Adrenal gland (tissue), 12 donors: ENCODE results near the gene SLC25A26. TPM values are rescaled to one million over a fixed set of nuclear protein-coding genes. Genes with fewer than 3 reads are reported as not detected.
"Not testable (repeated sequence)": the region's sequence is repeated elsewhere in the genome, so short reads cannot be mapped to it uniquely, and the experiment has no call there.

Experiments
- DNase-seq, 7 donors: peaks; one replicate each; pipeline ENCODE4 v3.0.0-alpha.2; 2019 to 2020
- H3K27ac ChIP-seq, 5 donors: fragments of 200-600 bp; sonication (generic) in 4 of 5; 1 replicate in 3 of 5; 2 replicates in 2 of 5; pipeline versions ENCODE4 v1.5.1 to v1.8.0; 2016 to 2020; ENCODE audit warnings: mild to moderate bottlenecking in 1 of 5
- H3K27me3 ChIP-seq: fragments of 200-600 bp; 2 replicates; pipeline ENCODE4 v1.8.0; 2021
- H3K36me3 ChIP-seq, 2 donors: fragments of 200-600 bp; replicated peaks in 1 of 2; 1 replicate in 1 of 2; 2 replicates in 1 of 2; pipeline versions ENCODE4 v1.5.1 to v1.8.0; 2018 to 2022
- H3K4me1 ChIP-seq, 2 donors: fragments of 200-600 bp; replicated peaks in 1 of 2; 1 replicate in 1 of 2; 2 replicates in 1 of 2; pipeline versions ENCODE4 v1.5.1 to v1.8.0; 2018 to 2021
- H3K4me3 ChIP-seq, 4 donors: fragments of 200-600 bp; sonication (generic) in 3 of 4; one replicate each; pipeline ENCODE4 v1.5.1; 2016 to 2018
- H3K9me3 ChIP-seq, 3 donors: fragments of 200-600 bp; sonication (generic) in 1 of 3; replicated peaks in 1 of 3; 1 replicate in 2 of 3; 2 replicates in 1 of 3; pipeline versions ENCODE4 v1.5.1 to v1.8.0; 2016 to 2021
- POLR2A ChIP-seq, 2 donors: fragments of 450-650 bp; IDR thresholded peaks; one replicate each; pipeline ENCODE4 v1.6.1; 2017; ENCODE audit warnings: antibody characterized with exemption in 2 of 2, mild to moderate bottlenecking in 2 of 2, moderate library complexity in 1 of 2
- WGBS, 4 donors: extraction: QIAGEN DNeasy Blood & Tissue Kit in 2 of 4; methylation state at CpG; one replicate each; pipeline versions ENCODE4 v1.1.5 to v1.1.7; 2013 to 2017; 5-methylcytosine and 5-hydroxymethylcytosine counted together
- intact Hi-C, 2 donors: fragments of 100-400 bp; cut with DNase I; formaldehyde crosslinking; loops; one replicate each; pipeline versions ENCODE4 v1.14.1 to v1.15.0; 2022 to 2023
- polyA plus RNA-seq, 3 donors: library from polyadenylated mRNA; stranded (reverse); fragments of 200-250 nt in 2 of 3; fragments of 350-450 nt in 1 of 3; fragmentation: Illumina TruSeq in 1 of 3; extraction: RNeasy Lipid Tissue Mini Kit (QIAGEN cat#74804) in 1 of 3; gene quantifications; one replicate each; pipeline ENCODE4 v1.2.3, GENCODE V29; 2013 to 2014
- total RNA-seq, 9 donors: library from RNA; depleted of rRNA in 4 of 9; stranded (reverse); fragments of >200 nt in 4 of 9; fragments of 120-200 nt in 1 of 9; fragmentation: NEBNext Ultra II Directional in 1 of 9; extraction: Animal tissue kit (Norgen Biotek cat#: 25700) in 1 of 9; gene quantifications; one replicate each; pipeline versions ENCODE4 v1.1.0 to v1.2.4, GENCODE V29; 2013 to 2023
- TF ChIP-seq, protein P1 (sequence below), 6 experiments: fragments of 450-650 bp in 4 of 6; fragments of 200-600 bp in 2 of 6; sonication (generic) in 1 of 6; IDR thresholded peaks; 1 replicate in 5 of 6; 2 replicates in 1 of 6; pipeline versions ENCODE4 v1.5.1 to v1.8.0; 2016 to 2021; ENCODE audit warnings: antibody characterized with exemption in 6 of 6, mild to moderate bottlenecking in 2 of 6, moderate library complexity in 1 of 6
- donor health status: healthy with polysubstance abuse.
- donor health status: Bipolar disorder and iron deficiency.
- donor health status: DM: yes; HTN: yes; CAD: no.
- donor health status: DM: no; HTN: no; CAD: no.
- donor health status: DM: no; HTN: no; CAD: no.
- donor health status: DM: yes; HTN: yes; CAD: no.

Gene SLC25A26
- total and polyA plus RNA-seq, 12 donors = 9.5 to 38.2 (median 22.2) TPM

DNA sequence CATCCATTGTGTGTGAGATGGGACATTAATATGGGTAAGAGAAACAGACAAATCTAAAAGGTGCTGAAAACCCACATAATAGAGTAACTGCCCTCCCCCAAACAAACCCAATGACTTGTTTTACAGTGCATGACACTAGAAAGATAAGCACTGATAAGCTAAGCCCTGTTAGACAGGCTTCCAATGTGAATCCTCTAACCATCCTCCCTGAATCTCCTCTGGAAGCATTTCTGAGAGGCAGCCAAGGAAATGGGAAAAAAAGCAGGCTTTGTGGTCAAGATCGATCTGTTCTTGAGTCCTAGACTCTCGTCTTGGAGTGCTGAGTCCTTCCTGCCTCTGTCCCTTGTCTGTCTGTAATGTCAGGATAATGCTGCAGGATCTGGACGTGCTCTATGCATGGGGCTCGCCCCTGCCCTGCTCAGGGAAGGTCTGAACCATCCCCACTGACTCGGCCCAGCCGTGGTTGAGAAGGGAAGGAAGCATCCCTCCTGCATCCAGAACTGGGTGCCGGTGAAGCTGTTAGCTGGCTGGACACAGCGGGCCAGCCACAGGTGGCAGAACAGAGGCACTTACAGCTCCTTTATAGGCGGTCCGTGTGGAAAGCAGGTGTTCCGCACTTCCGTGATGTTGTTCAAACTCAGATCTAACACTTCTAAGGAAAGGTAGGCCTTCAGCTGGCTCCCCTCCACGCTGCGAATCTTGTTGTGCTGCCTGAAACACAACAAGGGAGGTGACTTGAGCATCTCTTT, 195.9 kb downstream of the SLC25A26 start:
- WGBS, 4 donors = 79 to 85% (median 83%) methylated on average over 11 to 14 of the region's 14 CpGs
- no peaks in the 10 kb centered on the region for H3K4me1 ChIP-seq
- no peaks in the 10 kb centered on the region for H3K9me3 ChIP-seq
- TF ChIP-seq, protein P1, sequence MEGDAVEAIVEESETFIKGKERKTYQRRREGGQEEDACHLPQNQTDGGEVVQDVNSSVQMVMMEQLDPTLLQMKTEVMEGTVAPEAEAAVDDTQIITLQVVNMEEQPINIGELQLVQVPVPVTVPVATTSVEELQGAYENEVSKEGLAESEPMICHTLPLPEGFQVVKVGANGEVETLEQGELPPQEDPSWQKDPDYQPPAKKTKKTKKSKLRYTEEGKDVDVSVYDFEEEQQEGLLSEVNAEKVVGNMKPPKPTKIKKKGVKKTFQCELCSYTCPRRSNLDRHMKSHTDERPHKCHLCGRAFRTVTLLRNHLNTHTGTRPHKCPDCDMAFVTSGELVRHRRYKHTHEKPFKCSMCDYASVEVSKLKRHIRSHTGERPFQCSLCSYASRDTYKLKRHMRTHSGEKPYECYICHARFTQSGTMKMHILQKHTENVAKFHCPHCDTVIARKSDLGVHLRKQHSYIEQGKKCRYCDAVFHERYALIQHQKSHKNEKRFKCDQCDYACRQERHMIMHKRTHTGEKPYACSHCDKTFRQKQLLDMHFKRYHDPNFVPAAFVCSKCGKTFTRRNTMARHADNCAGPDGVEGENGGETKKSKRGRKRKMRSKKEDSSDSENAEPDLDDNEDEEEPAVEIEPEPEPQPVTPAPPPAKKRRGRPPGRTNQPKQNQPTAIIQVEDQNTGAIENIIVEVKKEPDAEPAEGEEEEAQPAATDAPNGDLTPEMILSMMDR (IDR thresholded peaks at IDR 0.05) = no peak
- TF ChIP-seq POLR2A (IDR thresholded peaks at IDR 0.05) = no peak
- no peak overlapping the region for H3K4me3 ChIP-seq
- no peaks in the 10 kb centered on the region for H3K27me3 ChIP-seq
- no peak for DNase-seq
- no peaks in the 10 kb centered on the region for H3K36me3 ChIP-seq
- H3K27ac ChIP-seq = no peak overlapping the region
- intact Hi-C loops = loop anchor here in 1 of 2 donors (10.0 kb wide), 1 partner anchor 398 kb away; no protein-coding TSS in a partner anchor

DNA sequence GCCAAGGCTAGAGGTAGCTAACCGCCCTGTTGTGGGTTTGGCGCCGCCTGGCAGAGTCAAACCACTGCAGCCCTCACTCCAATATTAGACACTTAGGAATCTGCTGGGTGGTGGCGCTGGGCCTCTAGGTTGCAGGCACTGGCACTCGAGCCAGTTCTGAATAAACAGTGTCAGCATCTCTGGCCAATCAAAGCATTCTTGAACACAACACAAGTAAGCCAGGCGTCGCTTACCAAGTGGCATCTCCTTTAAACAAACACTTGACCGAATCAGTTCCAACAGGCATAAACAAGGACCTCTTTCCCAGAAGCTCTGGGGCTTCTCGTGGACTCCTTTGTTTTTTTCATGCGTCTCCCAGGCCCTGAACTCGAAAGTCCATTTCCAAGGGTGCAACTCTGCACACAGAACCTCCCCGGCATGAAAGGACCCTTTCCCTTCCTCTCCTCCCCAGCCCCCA, 197.7 kb downstream of the SLC25A26 start:
- Histone ChIP-seq H3K27me3 (no peaks in the 10 kb centered on the region), H3K4me1 (no peaks in the 10 kb centered on the region), H3K27ac (no peak overlapping the region), H3K4me3 (no peak overlapping the region), H3K36me3 (no peaks in the 10 kb centered on the region), H3K9me3 (no peaks in the 10 kb centered on the region)
- TF ChIP-seq POLR2A (IDR thresholded peaks at IDR 0.05) = no peak
- TF ChIP-seq, protein P1 (IDR thresholded peaks at IDR 0.05) = no peak
- intact Hi-C loops = loop anchor here in 1 of 2 donors (10.0 kb wide), 1 partner anchor 396 kb away; no protein-coding TSS in a partner anchor
- DNase-seq = no peak
- 84 to 90% (median 88%) methylated on average over 12 of the region's 12 CpGs for WGBS, 4 donors

DNA sequence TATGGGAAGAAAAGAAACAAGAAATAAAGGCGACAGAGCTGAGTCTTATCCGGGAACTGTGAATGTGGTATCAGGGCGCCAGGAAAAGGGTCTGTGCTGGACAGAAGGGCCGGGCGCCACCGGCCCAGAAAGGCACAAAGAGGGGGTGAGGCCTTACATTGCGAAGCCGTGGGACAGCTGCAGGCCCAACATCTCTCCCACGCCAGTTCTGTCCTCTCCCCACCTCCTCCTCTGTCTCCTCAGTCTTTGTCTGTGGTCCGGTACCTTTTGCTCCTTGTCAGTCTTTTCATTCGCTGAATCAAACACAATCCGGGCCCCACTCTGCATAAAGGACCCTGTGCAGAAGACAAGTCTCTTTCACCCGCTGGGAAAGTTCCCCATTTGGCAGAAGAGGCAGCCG, 198.2 kb downstream of the SLC25A26 start:
- no peaks in the 10 kb centered on the region for H3K36me3 ChIP-seq
- DNase-seq = no peak
- WGBS, 4 donors = 91 to 94% (median 93%) methylated on average over 14 of the region's 14 CpGs
- no peaks in the 10 kb centered on the region for H3K27me3 ChIP-seq
- no peak for TF ChIP-seq POLR2A (IDR thresholded peaks at IDR 0.05)
- TF ChIP-seq, protein P1 (IDR thresholded peaks at IDR 0.05) = no peak
- H3K9me3 ChIP-seq = no peaks in the 10 kb centered on the region
- intact Hi-C loops = loop anchor here in 1 of 2 donors (10.0 kb wide), 1 partner anchor 396 kb away; no protein-coding TSS in a partner anchor
- H3K4me3 ChIP-seq = no peak overlapping the region
- no peak overlapping the region for H3K27ac ChIP-seq
- no peaks in the 10 kb centered on the region for H3K4me1 ChIP-seq

DNA sequence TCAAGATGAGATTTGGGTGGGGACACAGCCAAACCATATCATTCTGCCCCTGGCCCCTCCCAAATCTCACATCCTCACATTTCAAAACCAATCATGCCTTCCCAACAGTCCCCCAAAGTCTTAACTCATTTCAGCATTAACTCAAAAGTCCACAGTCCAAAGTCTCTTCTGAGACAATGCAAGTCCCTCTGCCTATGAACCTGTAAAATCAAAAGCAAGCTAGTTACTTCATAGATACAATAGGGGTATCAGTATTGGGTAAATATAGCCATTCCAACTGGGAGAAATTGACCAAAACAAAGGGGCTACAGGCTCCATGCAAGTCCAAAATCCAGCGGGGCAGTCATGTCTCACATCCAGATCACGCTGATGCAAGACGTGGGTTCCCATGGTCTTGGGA, 200.3 kb downstream of the SLC25A26 start:
- WGBS, 4 donors = 77 to 95% (median 94%) methylated on average over 3 of the region's 3 CpGs

DNA sequence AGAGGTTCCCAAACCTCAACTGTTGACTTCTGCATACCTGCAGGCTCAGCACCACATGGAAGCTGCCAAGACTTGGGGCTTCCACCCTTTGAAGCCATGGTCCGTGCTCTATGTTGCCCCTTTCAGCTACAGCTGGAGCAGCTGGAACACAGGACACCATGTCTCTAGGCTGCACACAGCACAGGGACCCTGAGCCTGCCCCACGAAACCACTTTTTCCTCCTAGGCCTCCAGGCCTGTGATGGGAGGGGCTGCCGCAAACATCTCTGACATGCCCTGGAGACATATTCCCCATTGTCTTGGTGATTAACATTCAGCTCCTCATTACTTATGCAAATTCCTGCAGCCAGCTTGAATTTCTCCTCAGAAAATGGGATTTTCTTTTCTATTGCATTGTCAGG, 201.1 kb downstream of the SLC25A26 start:
- H3K27me3 ChIP-seq, DNase-seq, H3K4me3 ChIP-seq, H3K27ac ChIP-seq, H3K9me3 ChIP-seq, intact Hi-C loops, H3K4me1 ChIP-seq, H3K36me3 ChIP-seq: not testable (repeated sequence)
- WGBS, 4 donors = 92 to 100% (median 93%) methylated on average over 3 of the region's 3 CpGs

More for the DNA sequence above, 200.3 kb downstream of the SLC25A26 start:
- H3K27ac ChIP-seq, H3K36me3 ChIP-seq, H3K9me3 ChIP-seq, H3K27me3 ChIP-seq, H3K4me1 ChIP-seq, DNase-seq, intact Hi-C loops, H3K4me3 ChIP-seq: not testable (repeated sequence)
